Measurements from ENCODE around the gene KRTAP4-16.
"Not testable (repeated sequence)": the region's sequence is repeated elsewhere in the genome, so short reads cannot be mapped to it uniquely, and the experiment has no call there.

Gene KRTAP4-16

DNA sequence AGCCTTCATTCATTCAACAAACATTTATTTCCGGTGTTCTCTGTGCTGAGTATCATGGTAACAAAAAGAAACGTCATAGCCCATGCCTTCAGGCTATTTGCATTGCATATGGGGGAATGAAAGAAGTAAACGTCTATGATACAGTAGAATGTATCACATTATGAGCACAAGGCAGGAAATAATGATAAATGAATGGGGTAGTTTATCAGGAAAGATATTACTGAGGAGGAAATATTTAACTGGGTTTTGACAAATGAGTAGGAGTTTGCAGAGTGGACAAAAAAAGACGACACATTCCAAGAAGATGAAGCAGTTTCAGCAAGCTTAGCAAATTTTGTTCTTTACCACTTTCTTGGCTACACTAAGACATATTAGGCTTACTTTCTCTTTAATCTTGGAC is 19.4 kb downstream of the KRTAP4-16 start:
- no peak for DNase-seq
- H3K27ac Mint-ChIP-seq = no peak overlapping the region
- no peaks in the 10 kb centered on the region for H3K36me3 Mint-ChIP-seq (ENCODE audit: insufficient read depth)
- H3K4me1 Mint-ChIP-seq (ENCODE audit: low read depth in 2 of 2) = no peaks in the 10 kb centered on the region
- H3K27me3 Mint-ChIP-seq = peaks cover 41 to 52% of the 10 kb centered on the region in 2 donors
- no peak overlapping the region for H3K4me3 Mint-ChIP-seq
- ATAC-seq (replicated peaks) = no peak
- H3K9me3 Mint-ChIP-seq = no peaks in the 10 kb centered on the region

DNA sequence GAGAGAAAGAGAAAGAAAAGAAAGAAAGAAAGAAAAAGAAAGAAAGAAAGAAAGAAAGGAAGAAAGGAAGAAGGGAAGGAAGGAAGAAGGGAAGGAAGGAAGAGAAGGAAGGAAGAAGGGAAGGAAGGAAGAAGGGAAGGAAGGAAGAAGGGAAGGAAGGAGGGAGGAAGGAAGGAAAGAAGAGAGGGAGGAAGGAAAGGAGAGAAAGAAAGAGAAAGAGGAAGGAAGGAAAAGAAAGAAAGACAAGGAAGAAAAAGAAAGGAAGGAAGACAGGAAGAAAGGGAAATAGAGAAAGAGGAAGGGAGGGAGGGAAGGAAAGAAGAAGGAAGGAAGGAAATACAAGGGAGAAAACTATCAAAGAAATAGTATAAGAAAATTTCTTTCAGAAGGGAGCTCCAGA is 25.2 kb downstream of the KRTAP4-16 start:
- H3K4me3 Mint-ChIP-seq = no peak overlapping the region
- H3K27ac Mint-ChIP-seq = no peak overlapping the region
- peaks cover 41 to 45% of the 10 kb centered on the region in 2 donors for H3K27me3 Mint-ChIP-seq

DNA sequence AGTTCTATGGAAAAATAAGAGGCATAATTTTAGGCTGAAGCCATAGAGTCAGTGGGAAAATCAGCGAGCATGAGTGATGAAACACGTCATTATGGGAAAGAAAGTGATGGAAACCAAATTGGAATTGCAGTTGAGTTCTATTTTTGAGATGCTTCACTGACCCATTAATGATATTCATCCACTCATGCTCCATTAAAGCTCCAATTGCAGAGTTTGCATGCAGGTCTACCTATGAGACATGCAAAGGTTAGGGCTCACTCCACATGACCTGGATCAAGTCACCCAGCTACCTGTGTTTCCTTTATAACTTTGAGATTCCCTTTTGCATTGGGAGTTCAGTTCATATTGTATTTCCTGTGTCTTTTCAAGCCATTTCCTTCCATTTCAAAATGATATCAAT is 28.3 kb downstream of the KRTAP4-16 start:
- H3K36me3 Mint-ChIP-seq (ENCODE audit: insufficient read depth) = peaks cover 2% of the 10 kb centered on the region
- DNase-seq (no peak), ATAC-seq (replicated peaks) (no peak)
- no peaks in the 10 kb centered on the region for H3K9me3 Mint-ChIP-seq
- H3K4me1 Mint-ChIP-seq (ENCODE audit: low read depth in 2 of 2) = no peaks in the 10 kb centered on the region
- no peak overlapping the region for H3K4me3 Mint-ChIP-seq
- H3K27me3 Mint-ChIP-seq = peaks cover 25 to 38% of the 10 kb centered on the region in 2 donors
- no peak overlapping the region for H3K27ac Mint-ChIP-seq

More for the DNA sequence above, 25.2 kb downstream of the KRTAP4-16 start:
- DNase-seq = no peak
- Mint-ChIP-seq H3K36me3 (ENCODE audit: insufficient read depth) (peaks cover 2% of the 10 kb centered on the region), H3K4me1 (ENCODE audit: low read depth in 2 of 2) (no peaks in the 10 kb centered on the region), H3K9me3 (no peaks in the 10 kb centered on the region)
- ATAC-seq (replicated peaks) = no peak

DNA sequence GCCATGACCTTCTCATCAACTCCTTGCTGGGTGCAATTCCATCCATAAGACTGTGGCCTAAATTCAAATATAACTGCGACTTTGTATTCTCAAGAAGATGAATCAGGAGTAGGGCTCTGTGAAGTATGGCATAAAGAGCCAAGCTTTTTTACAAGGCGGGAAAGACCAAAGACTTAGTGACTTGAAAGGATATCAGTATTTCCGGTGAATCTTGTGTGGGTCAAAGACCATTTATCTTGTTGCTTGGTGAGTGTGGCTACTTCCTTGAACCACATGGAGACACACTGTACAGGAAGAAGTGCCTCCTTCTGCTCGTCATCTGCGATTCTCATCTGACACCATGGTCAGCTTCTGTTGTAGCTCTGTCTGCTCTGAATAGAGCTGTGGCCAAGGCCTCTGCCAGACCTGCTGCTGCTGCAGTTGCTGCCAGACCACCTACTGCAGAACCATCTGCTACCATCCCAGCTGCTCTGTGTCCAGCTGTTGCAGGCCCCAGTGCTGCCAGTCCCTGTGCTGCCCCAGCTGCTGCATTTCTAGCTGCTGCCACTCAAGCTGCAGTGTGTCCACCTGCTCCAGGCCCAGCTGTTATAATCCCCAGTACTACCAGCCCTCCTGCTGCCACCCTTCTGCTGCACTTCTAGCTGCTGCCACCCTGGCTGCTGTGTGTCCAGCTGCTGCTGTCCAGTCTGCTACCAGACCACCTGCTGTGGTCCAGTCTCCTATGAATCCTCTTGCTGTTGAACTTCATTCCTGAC is 30.2 kb downstream of the KRTAP4-16 start:
- peaks cover 19 to 22% of the 10 kb centered on the region in 2 donors for H3K27me3 Mint-ChIP-seq
- peaks cover 2% of the 10 kb centered on the region for H3K36me3 Mint-ChIP-seq (ENCODE audit: insufficient read depth)
- no peak for DNase-seq
- no peaks in the 10 kb centered on the region for H3K4me1 Mint-ChIP-seq (ENCODE audit: low read depth in 2 of 2)
- no peak for ATAC-seq (replicated peaks)
- no peak overlapping the region for H3K4me3 Mint-ChIP-seq
- H3K9me3 Mint-ChIP-seq = no peaks in the 10 kb centered on the region
- H3K27ac Mint-ChIP-seq = no peak overlapping the region

DNA sequence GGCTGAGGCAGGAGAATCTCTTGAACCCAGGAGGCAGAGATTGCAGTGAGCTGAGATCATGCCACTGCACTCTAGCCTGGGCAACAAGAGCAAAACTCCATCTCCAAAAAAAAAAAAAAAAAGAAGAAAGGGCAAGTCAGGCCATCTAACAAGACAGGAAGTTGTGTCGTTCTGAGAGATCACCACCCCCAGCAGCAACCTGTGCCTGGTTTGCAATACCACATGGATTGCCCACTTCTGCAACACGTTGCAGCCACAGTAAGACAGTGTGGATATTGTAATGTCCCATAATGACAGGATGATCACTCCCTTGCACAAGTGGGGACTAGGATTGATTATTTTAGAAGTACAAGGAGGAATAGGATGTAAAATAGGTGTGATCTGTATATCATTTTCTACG is 33.0 kb downstream of the KRTAP4-16 start:
- ATAC-seq (replicated peaks) = no peak

DNA sequence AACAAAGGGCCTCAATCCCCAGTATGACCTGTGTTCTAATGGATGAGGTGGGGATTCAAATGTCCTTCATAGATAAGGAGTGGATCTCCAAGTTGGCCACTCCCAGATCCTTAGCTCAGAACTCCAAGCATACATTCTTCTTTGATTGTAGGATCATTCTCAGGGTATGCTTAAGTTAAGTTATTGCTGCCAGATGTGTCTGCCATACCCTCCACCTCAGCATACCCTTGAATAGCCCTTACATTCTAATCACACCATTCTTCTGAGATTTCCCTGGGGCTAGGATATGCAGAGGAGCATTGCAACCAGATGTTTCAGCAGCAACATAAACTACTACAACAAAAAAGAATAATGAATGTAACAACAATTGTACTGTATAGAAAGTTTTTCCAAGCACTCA is 34.7 kb downstream of the KRTAP4-16 start:
- H3K9me3 Mint-ChIP-seq = no peaks in the 10 kb centered on the region
- no peak overlapping the region for H3K27ac Mint-ChIP-seq
- DNase-seq (no peak), ATAC-seq (replicated peaks) (no peak)
- H3K27me3 Mint-ChIP-seq = no peaks in the 10 kb centered on the region
- H3K36me3 Mint-ChIP-seq (ENCODE audit: insufficient read depth) = no peaks in the 10 kb centered on the region
- H3K4me3 Mint-ChIP-seq = no peak overlapping the region
- no peaks in the 10 kb centered on the region for H3K4me1 Mint-ChIP-seq (ENCODE audit: low read depth in 2 of 2)

More for the DNA sequence above, 33.0 kb downstream of the KRTAP4-16 start:
- no peak for DNase-seq
- Mint-ChIP-seq H3K36me3 (ENCODE audit: insufficient read depth) (no peaks in the 10 kb centered on the region), H3K27ac (no peak overlapping the region), H3K9me3 (no peaks in the 10 kb centered on the region), H3K27me3 (no peaks in the 10 kb centered on the region), H3K4me1 (ENCODE audit: low read depth in 2 of 2) (no peaks in the 10 kb centered on the region), H3K4me3 (no peak overlapping the region)

DNA sequence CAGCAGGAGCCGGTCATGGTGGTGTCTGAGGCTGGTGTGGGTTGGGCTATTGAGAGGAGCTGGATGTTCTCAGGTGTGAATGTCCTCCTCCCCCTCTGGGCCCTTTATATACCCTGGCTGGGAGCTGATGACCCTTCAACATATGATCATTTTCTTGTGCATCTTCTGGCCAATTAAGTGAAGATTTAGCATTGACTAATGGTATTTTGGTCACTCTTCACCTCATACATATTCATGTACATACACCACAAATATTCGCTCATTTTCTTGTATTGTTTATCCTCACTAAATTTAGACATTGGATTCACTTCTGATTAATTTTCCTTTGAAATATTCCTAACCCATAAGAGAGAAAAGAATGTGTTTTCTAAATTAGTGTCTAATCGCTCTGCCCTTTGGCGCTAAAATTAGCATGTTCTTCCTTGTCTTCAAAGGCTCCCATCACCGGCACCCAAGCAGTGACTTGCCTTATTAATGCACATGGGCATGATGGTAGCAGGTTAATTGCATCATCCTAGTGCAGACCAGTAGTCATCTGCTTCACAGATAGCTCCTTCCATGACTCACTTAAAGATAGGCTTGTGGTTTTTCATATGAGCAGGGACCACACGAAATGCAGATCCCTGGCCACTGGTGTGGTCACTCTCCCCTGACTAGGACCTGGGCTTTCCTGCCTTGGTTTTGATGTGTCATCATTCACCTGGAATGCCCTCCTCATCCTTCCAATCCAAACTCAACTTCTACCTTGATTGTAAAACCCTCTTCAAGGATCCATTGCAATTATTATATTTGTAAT is 36.0 kb downstream of the KRTAP4-16 start, which contains the start of gene KRTAP2-4:
KRTAP2-4 (minus strand) TSS at position 51 of the 796 bp plus-strand sequence; CDS start at position 17, 34 bp downstream.
- Mint-ChIP-seq H3K27me3 (peaks cover 3 to 11% of the 10 kb centered on the region in 2 donors), H3K27ac (no peak within 1 kb of the TSS), H3K36me3 (ENCODE audit: insufficient read depth) (no peaks in the 10 kb centered on the region), H3K9me3 (no peaks in the 10 kb centered on the region), H3K4me1 (ENCODE audit: low read depth in 2 of 2) (no peaks in the 10 kb centered on the region), H3K4me3 (no peak within 1 kb of the TSS)
- DNase-seq = no peak
- ATAC-seq (replicated peaks) = no peak

DNA sequence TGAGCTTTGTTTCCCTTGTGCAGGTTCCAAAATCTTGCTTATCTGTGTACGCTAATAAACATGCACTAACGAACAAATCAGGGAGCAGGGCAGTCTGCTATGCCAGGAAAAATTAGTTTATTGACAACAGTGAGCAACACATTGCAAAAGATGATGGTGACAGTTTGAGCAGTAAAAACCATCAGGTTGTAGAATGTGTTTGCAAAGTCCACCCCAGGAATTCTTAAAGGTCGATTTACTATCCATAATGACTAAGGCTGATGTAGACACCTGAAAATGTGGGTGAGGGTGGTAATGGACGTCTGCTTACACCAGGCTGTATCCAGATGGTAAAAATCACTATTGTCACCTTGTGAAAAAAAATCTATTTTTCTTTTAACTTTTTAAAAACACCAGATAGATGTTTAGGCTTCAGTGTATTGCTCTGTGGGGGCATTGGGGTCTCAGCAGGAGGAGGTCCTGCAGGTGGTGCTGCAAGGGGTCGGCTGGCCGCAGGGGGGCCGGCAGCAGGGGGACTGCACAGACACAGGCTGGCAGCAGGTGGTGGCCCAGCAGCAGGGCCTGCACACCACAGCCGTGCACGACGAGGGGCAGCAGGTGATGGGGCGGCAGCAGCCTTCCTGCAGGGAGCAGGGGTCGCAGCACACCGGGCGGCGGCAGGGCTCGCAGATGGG is 36.9 kb downstream of the KRTAP4-16 start:
- DNase-seq; H3K27ac Mint-ChIP-seq; H3K4me3 Mint-ChIP-seq; H3K36me3 Mint-ChIP-seq (ENCODE audit: insufficient read depth); H3K9me3 Mint-ChIP-seq; H3K4me1 Mint-ChIP-seq (ENCODE audit: low read depth in 2 of 2); ATAC-seq (replicated peaks): not testable (repeated sequence)
- H3K27me3 Mint-ChIP-seq = peaks cover 12 to 19% of the 10 kb centered on the region in 2 donors

DNA sequence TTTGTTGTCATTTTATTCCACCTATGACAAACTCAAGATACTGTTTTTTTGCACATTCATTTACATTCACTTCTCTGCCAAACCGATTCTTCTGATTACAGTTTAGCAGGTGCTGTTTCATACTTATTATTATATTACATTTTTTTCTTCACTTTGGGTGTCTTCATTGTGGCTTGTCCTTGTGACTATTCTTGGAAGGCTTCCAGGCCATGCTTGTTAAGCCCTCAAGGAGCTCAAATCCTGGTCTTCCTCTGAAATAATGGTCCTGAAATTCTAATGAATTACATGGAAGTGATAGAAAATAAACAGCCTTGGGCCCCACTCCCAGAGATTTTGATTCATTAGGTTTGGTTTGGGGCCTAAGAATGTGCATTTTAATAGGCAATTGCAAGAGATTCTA is 37.7 kb downstream of the KRTAP4-16 start:
- no peak for DNase-seq
- no peak for ATAC-seq (replicated peaks)
- Mint-ChIP-seq H3K9me3 (no peaks in the 10 kb centered on the region), H3K4me3 (no peak overlapping the region), H3K27me3 (peaks cover 20 to 26% of the 10 kb centered on the region in 2 donors), H3K27ac (no peak overlapping the region), H3K36me3 (ENCODE audit: insufficient read depth) (no peaks in the 10 kb centered on the region), H3K4me1 (ENCODE audit: low read depth in 2 of 2) (no peaks in the 10 kb centered on the region)

DNA sequence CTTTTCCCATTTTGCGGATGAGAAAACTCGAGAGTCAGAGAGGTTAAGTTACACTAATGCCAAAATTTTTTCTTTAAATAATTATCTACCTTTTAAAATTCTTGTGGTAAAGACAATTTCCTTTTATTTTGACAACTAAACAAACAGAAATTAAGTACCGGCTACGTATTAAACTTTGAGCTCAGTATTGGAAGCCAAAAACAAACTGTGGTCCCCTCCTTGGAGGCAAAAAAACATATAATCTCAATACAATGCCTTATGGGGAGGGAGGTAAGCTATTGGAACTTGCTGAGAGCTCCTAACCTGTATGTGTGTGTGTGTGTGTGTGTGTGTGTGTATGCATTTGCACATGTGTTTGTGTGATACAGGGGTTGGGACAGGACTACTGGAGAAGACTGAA is 38.6 kb downstream of the KRTAP4-16 start:
- H3K4me3 Mint-ChIP-seq = no peak overlapping the region
- H3K36me3 Mint-ChIP-seq (ENCODE audit: insufficient read depth) = no peaks in the 10 kb centered on the region
- DNase-seq (no peak), ATAC-seq (replicated peaks) (no peak)
- no peaks in the 10 kb centered on the region for H3K4me1 Mint-ChIP-seq (ENCODE audit: low read depth in 2 of 2)
- no peak overlapping the region for H3K27ac Mint-ChIP-seq
- H3K27me3 Mint-ChIP-seq = peaks cover 29 to 34% of the 10 kb centered on the region in 2 donors
- H3K9me3 Mint-ChIP-seq = no peaks in the 10 kb centered on the region

DNA sequence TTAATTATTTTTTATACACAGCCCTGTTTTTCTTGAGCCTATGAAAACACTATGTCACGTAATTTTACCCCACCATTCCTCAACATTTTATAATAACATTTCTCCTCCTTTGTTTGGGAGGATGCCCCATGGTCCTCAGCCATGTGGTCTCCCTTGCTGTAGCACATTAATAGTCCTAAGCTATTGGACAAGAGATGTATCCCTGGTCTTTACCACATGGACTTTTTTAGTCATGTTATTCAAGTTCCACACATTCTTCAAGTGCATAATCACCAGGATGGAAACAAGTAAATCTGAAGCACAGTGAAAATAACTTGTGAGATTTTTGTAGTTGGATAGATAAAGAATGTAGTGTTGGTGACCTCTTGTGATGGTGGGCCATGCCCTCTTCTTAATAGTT is 40.0 kb downstream of the KRTAP4-16 start:
- DNase-seq = no peak
- Mint-ChIP-seq H3K27ac (no peak overlapping the region), H3K4me1 (ENCODE audit: low read depth in 2 of 2) (no peaks in the 10 kb centered on the region), H3K36me3 (ENCODE audit: insufficient read depth) (no peaks in the 10 kb centered on the region), H3K9me3 (peaks cover 0 to 7% of the 10 kb centered on the region in 2 donors), H3K27me3 (peaks cover 38 to 44% of the 10 kb centered on the region in 2 donors), H3K4me3 (no peak overlapping the region)
- no peak for ATAC-seq (replicated peaks)

DNA sequence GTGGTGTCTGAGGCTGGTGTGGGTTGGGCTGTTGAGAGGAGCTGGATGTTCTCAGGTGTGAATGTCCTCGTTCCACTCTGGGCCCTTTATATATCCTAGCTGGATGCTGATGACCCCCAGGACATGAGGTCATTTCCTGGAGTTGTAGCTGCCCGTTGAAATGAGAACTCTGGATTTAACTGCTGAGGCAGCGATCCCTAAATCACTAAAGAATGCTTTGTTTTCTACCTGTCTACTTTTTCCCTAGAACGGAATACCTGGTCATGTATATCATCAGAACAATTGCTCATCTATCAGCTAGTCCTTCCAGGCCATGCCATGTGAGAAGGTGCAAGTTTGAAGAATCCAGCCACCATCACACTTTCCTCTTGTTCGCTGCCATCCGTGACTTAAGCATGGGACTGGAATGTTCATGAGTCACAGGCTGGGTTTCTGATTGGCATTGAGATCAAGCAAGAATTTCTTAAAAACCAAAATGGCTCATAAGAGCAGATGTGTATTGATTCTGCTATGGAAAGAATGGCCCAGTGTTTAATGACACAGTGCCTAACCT is 41.9 kb downstream of the KRTAP4-16 start, which contains the start of gene KRTAP2-3:
KRTAP2-3 (minus strand) TSS at position 63 of the 553 bp plus-strand sequence. CDS start 64 bp downstream, outside the sequence.
- Mint-ChIP-seq H3K36me3 (ENCODE audit: insufficient read depth) (no peaks in the 10 kb centered on the region), H3K27ac (no peak within 1 kb of the TSS), H3K4me3 (no peak within 1 kb of the TSS), H3K27me3 (peaks cover 38 to 56% of the 10 kb centered on the region in 2 donors), H3K9me3 (peaks cover 0 to 7% of the 10 kb centered on the region in 2 donors), H3K4me1 (ENCODE audit: low read depth in 2 of 2) (no peaks in the 10 kb centered on the region)
- no peak for ATAC-seq (replicated peaks)
- no peak for DNase-seq

All from effector memory CD8-positive, alpha-beta T cell (primary cell).